GM23338 (cell line): ENCODE data around the gene PYGB. TPM values are rescaled to one million over a fixed set of nuclear protein-coding genes. Genes with fewer than 3 reads are reported as not detected.

Experiments
- ATAC-seq: fragments of 200-7000 bp; cut with Tn5 transposase; 3 replicates; pipeline ENCODE4 v1.9.1; 2020
- DNase-seq: peaks from one replicate; pipeline ENCODE4 v3.0.0-alpha.2; 2015; ENCODE audit warnings: low spot score
- H2AFZ ChIP-seq: fragments of 200-600 bp; sonication (generic); 2 replicates; pipeline ENCODE4 v1.8.0; 2016; ENCODE audit warnings: antibody characterized with exemption, mild to moderate bottlenecking, moderate library complexity
- H3F3A ChIP-seq: fragments of 200-600 bp; sonication (generic); replicated peaks from 2 replicates; pipeline ENCODE4 v1.8.0; 2017; ENCODE audit warnings: antibody characterized with exemption, mixed run types, low read depth
- H3K27ac ChIP-seq: fragments of 200-600 bp; sonication (generic); 2 replicates; pipeline ENCODE4 v1.6.1; 2016; ENCODE audit warnings: low read depth
- H3K27me3 ChIP-seq: fragments of 200-600 bp; sonication (generic); 2 replicates; pipeline ENCODE4 v1.8.0; 2016; ENCODE audit warnings: mild to moderate bottlenecking, mixed run types, moderate library complexity; ENCODE audit not compliant: insufficient read depth
- H3K36me3 ChIP-seq: fragments of 200-600 bp; sonication (generic); 2 replicates; pipeline ENCODE4 v1.8.0; 2016; ENCODE audit warnings: mild to moderate bottlenecking; ENCODE audit not compliant: insufficient read depth
- H3K4me1 ChIP-seq: fragments of 200-600 bp; sonication (generic); 2 replicates; pipeline ENCODE4 v1.8.0; 2016; ENCODE audit warnings: mild to moderate bottlenecking, moderate library complexity; ENCODE audit not compliant: insufficient read depth
- H3K4me2 ChIP-seq: fragments of 200-600 bp; sonication (generic); 2 replicates; pipeline ENCODE4 v1.7.1; 2017; ENCODE audit warnings: mixed run types
- H3K4me3 ChIP-seq: fragments of 200-600 bp; sonication (generic); 2 replicates; pipeline ENCODE4 v1.6.1; 2016; ENCODE audit warnings: mixed run types
- H3K79me2 ChIP-seq: fragments of 200-600 bp; sonication (generic); replicated peaks from 2 replicates; pipeline ENCODE4 v1.8.0; 2017; ENCODE audit warnings: mild to moderate bottlenecking; ENCODE audit not compliant: insufficient read depth
- H3K9me2 ChIP-seq: fragments of 200-600 bp; sonication (generic); 2 replicates; pipeline ENCODE4 v1.8.0; 2017; ENCODE audit not compliant: insufficient read depth
- H4K20me1 ChIP-seq: fragments of 200-600 bp; sonication (generic); replicated peaks from 2 replicates; pipeline ENCODE4 v1.8.0; 2017; ENCODE audit warnings: mild to moderate bottlenecking; ENCODE audit not compliant: insufficient read depth
- H3K27ac Mint-ChIP-seq: 2 replicates; pipeline ENCODE4 v1.8.0; 2020; ENCODE audit warnings: inconsistent platforms, mild to moderate bottlenecking, moderate library complexity, mixed read lengths
- H3K27me3 Mint-ChIP-seq: 3 replicates; pipeline ENCODE4 v1.8.0; 2022; ENCODE audit warnings: low read depth, mild to moderate bottlenecking, moderate library complexity, mixed read lengths, inconsistent platforms; ENCODE audit not compliant: insufficient read depth, poor library complexity
- H3K36me3 Mint-ChIP-seq: 3 replicates; pipeline ENCODE4 v1.8.0; 2021; ENCODE audit warnings: low read depth, mild to moderate bottlenecking, inconsistent platforms, moderate library complexity, mixed read lengths
- H3K4me1 Mint-ChIP-seq: 3 replicates; pipeline ENCODE4 v1.8.0; 2020; ENCODE audit warnings: mild to moderate bottlenecking, inconsistent platforms, mixed read lengths
- H3K4me3 Mint-ChIP-seq: 3 replicates; pipeline ENCODE4 v1.8.0; 2021; ENCODE audit warnings: moderate library complexity, mild to moderate bottlenecking, inconsistent platforms, mixed read lengths
- H3K9me3 Mint-ChIP-seq: 3 replicates; pipeline ENCODE4 v1.8.0; 2020; ENCODE audit warnings: moderate library complexity, mild to moderate bottlenecking, inconsistent platforms, mixed read lengths
- CREB1 ChIP-seq: fragments of 250-450 bp; sonication (Bioruptor Pico); IDR thresholded peaks from 2 replicates; pipeline ENCODE4 v1.5.0; 2020; ENCODE audit warnings: low read depth, mild to moderate bottlenecking, moderate library complexity
- ZNF114 ChIP-seq: fragments of 250-450 bp; sonication (Bioruptor Pico); IDR thresholded peaks from 2 replicates; pipeline ENCODE4 v1.5.0; 2020; ENCODE audit warnings: mild to moderate bottlenecking, moderate library complexity
- polyA plus RNA-seq: library from polyadenylated mRNA; unstranded; fragments of >200 nt; fragmentation: Nextera tagmentation; extraction: Ambion mirVana; gene quantifications from 2 replicates; pipeline ENCODE4 v1.2.1, GENCODE V29; 2016
- total RNA-seq: library from RNA; depleted of rRNA; stranded (reverse); fragments of >200 nt; shearing (Covaris generic); gene quantifications from 2 replicates; pipeline ENCODE4 v1.2.3, GENCODE V29; 2014
- TF ChIP-seq, protein P1 (sequence below): fragments of 250-450 bp; sonication (Bioruptor Pico); IDR thresholded peaks from 2 replicates; pipeline ENCODE4 v1.5.0; 2020; ENCODE audit warnings: mild to moderate bottlenecking, moderate library complexity
- TF ChIP-seq, protein P2 (sequence below), 2 experiments: fragments of 200-600 bp in 1 of 2; sonication (generic) in 1 of 2; conservative IDR thresholded peaks; 2 replicates each; pipeline versions ENCODE4 v1.5.1 to v1.6.1; 2016 to 2017; ENCODE audit warnings: antibody characterized with exemption in 2 of 2, low read depth in 2 of 2, mild to moderate bottlenecking in 2 of 2, moderate library complexity in 1 of 2

The PYGB gene
- total and polyA plus RNA-seq, 2 experiments from 2014 or later, result 15.6 to 64.0 TPM

DNA sequence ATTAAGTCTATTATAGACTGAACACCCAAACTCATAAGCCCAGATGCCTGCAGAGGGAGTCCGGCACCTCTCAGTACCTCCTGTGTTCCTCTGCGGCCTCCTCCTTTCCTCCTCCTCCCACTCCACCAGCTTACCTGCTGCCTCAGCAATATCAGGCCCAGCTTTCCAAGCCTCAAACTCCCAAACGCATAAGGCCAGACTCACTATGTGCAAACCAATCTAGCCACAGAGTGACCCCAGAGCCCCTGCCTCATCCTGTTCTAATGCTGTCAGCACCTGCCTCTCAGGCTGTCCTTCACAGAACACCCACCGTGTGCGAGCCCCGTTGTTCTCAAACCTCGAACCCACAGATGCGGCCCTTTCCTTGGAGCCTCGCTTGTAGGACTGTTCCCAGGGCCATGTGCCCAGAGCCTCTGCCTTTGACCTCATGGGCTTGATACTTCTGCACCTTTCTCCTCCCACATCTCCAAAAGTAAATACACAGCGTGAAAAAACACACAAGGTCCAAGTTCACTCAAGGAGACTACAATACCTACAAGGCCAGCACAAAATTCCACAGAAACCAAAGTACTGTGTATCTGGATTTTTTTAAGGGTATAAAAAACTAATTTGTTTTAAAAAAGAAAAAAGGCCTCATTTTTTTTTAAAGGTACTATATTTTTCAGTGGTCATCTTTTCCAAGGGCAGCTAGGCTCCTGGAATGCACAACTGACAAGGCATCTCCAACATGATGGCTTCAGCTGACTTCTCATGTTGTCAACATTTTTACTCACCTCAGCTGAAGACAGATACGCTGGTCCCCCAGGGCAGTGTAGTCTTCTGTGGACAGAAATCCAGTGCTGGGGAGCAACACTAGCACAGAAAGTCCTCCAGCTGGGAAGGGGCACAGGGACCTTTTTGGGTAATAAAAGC is 90.5 kb downstream of the PYGB start:
- peaks cover 94% of the 10 kb centered on the region for H3K79me2 ChIP-seq
- H3K27me3 ChIP-seq, result no peaks in the 10 kb centered on the region
- no peak overlapping the region for H2AFZ ChIP-seq
- peaks cover 4% of the 10 kb centered on the region; the same call in 1 of the 2 replicates for H3F3A ChIP-seq
- H3K4me3 ChIP-seq, result no peak overlapping the region
- Mint-ChIP-seq H3K4me1 (peaks cover 34% of the 10 kb centered on the region), H3K27me3 (peaks cover 2% of the 10 kb centered on the region), H3K27ac (peak overlapping the region; percentile 28), H3K4me3 (no peak overlapping the region), H3K9me3 (peaks cover 7% of the 10 kb centered on the region; the same call in 2 of the 3 replicates), H3K36me3 (peaks cover 29% of the 10 kb centered on the region)
- peaks cover 34% of the 10 kb centered on the region for H4K20me1 ChIP-seq
- H3K27ac ChIP-seq, result peak overlapping the region; percentile 65; the same call in 1 of the 2 replicates
- H3K4me2 ChIP-seq, result no peak overlapping the region
- no peaks in the 10 kb centered on the region for H3K9me2 ChIP-seq
- peaks cover 19% of the 10 kb centered on the region for H3K4me1 ChIP-seq
- no peak for DNase-seq
- TF ChIP-seq ZNF114 (CRISPR knock-in tag) (no peak), CREB1 (no peak)
- TF ChIP-seq, protein P1, sequence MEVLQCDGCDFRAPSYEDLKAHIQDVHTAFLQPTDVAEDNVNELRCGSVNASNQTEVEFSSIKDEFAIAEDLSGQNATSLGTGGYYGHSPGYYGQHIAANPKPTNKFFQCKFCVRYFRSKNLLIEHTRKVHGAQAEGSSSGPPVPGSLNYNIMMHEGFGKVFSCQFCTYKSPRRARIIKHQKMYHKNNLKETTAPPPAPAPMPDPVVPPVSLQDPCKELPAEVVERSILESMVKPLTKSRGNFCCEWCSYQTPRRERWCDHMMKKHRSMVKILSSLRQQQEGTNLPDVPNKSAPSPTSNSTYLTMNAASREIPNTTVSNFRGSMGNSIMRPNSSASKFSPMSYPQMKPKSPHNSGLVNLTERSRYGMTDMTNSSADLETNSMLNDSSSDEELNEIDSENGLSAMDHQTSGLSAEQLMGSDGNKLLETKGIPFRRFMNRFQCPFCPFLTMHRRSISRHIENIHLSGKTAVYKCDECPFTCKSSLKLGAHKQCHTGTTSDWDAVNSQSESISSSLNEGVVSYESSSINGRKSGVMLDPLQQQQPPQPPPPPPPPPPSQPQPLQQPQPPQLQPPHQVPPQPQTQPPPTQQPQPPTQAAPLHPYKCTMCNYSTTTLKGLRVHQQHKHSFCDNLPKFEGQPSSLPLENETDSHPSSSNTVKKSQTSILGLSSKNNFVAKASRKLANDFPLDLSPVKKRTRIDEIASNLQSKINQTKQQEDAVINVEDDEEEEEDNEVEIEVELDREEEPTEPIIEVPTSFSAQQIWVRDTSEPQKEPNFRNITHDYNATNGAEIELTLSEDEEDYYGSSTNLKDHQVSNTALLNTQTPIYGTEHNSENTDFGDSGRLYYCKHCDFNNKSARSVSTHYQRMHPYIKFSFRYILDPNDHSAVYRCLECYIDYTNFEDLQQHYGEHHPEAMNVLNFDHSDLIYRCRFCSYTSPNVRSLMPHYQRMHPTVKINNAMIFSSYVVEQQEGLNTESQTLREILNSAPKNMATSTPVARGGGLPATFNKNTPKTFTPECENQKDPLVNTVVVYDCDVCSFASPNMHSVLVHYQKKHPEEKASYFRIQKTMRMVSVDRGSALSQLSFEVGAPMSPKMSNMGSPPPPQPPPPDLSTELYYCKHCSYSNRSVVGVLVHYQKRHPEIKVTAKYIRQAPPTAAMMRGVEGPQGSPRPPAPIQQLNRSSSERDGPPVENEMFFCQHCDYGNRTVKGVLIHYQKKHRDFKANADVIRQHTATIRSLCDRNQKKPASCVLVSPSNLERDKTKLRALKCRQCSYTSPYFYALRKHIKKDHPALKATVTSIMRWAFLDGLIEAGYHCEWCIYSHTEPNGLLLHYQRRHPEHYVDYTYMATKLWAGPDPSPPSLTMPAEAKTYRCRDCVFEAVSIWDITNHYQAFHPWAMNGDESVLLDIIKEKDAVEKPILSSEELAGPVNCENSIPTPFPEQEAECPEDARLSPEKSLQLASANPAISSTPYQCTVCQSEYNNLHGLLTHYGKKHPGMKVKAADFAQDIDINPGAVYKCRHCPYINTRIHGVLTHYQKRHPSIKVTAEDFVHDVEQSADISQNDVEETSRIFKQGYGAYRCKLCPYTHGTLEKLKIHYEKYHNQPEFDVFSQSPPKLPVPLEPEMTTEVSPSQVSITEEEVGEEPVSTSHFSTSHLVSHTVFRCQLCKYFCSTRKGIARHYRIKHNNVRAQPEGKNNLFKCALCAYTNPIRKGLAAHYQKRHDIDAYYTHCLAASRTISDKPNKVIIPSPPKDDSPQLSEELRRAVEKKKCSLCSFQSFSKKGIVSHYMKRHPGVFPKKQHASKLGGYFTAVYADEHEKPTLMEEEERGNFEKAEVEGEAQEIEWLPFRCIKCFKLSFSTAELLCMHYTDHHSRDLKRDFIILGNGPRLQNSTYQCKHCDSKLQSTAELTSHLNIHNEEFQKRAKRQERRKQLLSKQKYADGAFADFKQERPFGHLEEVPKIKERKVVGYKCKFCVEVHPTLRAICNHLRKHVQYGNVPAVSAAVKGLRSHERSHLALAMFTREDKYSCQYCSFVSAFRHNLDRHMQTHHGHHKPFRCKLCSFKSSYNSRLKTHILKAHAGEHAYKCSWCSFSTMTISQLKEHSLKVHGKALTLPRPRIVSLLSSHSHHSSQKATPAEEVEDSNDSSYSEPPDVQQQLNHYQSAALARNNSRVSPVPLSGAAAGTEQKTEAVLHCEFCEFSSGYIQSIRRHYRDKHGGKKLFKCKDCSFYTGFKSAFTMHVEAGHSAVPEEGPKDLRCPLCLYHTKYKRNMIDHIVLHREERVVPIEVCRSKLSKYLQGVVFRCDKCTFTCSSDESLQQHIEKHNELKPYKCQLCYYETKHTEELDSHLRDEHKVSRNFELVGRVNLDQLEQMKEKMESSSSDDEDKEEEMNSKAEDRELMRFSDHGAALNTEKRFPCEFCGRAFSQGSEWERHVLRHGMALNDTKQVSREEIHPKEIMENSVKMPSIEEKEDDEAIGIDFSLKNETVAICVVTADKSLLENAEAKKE (CRISPR knock-in tag), result no peak
- TF ChIP-seq, protein P2, sequence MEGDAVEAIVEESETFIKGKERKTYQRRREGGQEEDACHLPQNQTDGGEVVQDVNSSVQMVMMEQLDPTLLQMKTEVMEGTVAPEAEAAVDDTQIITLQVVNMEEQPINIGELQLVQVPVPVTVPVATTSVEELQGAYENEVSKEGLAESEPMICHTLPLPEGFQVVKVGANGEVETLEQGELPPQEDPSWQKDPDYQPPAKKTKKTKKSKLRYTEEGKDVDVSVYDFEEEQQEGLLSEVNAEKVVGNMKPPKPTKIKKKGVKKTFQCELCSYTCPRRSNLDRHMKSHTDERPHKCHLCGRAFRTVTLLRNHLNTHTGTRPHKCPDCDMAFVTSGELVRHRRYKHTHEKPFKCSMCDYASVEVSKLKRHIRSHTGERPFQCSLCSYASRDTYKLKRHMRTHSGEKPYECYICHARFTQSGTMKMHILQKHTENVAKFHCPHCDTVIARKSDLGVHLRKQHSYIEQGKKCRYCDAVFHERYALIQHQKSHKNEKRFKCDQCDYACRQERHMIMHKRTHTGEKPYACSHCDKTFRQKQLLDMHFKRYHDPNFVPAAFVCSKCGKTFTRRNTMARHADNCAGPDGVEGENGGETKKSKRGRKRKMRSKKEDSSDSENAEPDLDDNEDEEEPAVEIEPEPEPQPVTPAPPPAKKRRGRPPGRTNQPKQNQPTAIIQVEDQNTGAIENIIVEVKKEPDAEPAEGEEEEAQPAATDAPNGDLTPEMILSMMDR (conservative IDR thresholded peaks at IDR 0.05; ENCODE audit: low read depth in 2 of 2), result peak in 1 of 2 experiments; percentile 26; a peak in 2 of 4 replicates
- no peak; the same call in 2 of the 3 replicates for ATAC-seq
- H3K36me3 ChIP-seq, result no peaks in the 10 kb centered on the region
